HG02642 (cell line): ENCODE results near the gene SZT2.
"Not testable (repeated sequence)": the region's sequence is repeated elsewhere in the genome, so short reads cannot be mapped to it uniquely, and the experiment has no call there.

Experiments
- ATAC-seq: cut with Tn5 transposase; IDR thresholded peaks from one replicate; pipeline ENCODE4 v1.9.1; 2021; ENCODE audit warnings: mild to moderate bottlenecking; ENCODE audit not compliant: unreplicated experiment, poor library complexity

The SZT2 gene

DNA sequence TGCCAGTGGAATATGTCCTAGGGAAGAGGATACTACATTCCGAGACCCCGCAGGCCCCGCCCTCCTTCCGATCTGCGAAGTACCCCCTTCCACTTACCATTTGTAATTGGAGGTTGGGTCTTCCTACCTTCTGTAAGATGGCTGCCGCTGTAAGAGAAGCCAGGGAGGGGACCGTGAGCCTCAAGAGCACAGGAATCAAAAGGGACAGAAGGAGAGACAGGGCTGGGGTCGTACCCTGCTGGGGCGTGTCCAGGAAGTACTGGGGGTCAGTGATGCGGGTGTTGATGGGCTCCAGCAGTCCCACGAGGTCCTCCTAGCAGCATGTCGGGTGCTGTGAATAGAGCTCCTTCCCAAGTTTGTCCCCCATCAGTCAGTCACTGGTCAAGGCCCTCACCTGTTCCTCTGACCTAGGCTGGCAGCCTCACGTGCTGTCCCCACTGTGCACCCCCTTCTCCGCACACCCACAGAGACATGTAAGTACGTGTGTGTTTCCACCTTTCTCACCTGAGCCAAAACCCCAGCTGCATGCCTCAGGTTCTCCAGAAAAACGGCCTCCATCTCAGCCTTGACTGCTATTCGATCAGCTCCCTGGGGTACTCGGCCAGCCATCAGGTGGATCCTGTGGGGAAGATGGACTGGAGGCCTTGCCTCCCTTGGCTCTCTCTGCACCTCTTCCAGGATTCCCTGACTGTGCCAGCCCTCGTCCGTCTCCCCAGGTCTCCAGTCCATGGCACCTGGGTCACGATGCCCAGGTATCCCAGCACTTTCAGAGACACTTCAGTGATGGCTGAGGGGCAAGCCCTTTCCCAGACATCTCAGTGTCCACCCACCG is 62.2 kb downstream of the SZT2 start:
- ATAC-seq = no peak

DNA sequence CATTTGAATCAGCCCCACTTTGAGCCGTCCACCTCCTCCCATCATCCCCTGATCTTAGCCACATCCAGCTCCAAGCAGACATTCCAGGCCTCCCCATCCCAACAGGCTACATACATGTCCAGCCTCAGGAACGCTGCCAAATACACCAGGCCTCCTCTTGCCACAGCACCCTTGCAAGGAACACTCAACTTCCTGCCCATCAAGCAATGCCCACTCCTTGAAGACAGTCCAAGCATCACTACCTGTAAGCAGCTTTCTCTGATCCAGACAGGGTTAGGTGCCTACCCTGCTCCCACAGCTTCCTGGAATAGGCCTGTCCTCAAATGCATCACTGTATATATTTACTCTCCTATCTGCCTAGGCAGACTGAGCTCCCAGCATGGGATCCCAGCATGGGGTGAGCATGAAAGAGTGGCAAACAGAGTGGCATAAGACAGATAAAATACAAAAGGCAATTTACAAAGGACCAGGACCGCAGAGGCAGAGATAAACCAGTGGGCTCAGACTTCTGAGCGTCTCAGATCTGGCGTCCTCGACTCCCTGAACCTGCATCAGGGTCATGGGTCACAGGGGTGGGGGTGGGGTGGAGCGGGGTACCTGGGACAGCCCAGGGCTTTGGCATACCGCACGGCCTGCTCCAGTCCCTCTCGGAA is 63.2 kb downstream of the SZT2 start:
- no peak for ATAC-seq

DNA sequence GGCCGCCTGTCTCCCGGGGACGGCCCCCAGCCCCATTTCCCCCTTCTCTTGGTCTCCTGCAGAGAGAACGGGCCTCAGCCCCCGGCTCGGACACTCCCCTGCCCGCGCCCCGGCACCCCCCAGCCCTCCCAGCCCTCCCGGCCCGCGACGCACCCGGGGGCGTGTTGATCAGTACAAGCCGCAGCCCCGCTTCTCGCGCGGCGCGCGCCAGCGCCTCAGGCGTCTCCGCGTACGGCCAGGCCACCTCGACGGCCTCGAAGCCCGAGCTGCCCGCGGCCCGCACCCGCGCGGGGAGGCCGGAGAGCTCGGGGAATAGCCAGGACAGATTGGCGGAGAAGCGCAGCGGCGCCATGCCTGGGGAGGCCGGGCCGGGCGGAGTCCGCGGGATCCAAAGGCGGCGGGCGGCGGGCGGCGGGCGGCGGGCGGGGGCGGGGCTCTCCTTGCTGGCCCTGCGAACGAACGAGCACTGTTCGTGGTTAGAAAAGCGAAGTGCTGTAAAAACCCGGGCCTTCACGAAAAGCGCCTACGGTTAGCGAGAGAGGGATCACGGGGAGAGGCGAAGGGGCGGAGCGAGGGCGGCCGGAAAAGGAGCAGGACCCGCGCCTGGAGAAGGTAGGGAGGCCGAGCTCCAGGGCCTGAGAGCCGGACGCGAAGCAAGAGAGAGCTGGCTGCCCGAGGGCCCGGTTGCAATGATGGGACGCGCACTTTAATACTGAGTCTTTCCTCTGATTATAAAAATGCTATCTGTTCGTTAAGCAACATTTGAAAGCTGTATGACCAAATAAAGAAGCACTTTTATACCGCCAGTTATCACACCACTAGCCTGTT is 64.0 kb downstream of the SZT2 start, which contains the start of gene HYI:
Gene HYI (minus strand): TSS at position 490 of the 828 bp plus-strand sequence. CDS start 138 bp downstream, at position 352.
- no peak for ATAC-seq

DNA sequence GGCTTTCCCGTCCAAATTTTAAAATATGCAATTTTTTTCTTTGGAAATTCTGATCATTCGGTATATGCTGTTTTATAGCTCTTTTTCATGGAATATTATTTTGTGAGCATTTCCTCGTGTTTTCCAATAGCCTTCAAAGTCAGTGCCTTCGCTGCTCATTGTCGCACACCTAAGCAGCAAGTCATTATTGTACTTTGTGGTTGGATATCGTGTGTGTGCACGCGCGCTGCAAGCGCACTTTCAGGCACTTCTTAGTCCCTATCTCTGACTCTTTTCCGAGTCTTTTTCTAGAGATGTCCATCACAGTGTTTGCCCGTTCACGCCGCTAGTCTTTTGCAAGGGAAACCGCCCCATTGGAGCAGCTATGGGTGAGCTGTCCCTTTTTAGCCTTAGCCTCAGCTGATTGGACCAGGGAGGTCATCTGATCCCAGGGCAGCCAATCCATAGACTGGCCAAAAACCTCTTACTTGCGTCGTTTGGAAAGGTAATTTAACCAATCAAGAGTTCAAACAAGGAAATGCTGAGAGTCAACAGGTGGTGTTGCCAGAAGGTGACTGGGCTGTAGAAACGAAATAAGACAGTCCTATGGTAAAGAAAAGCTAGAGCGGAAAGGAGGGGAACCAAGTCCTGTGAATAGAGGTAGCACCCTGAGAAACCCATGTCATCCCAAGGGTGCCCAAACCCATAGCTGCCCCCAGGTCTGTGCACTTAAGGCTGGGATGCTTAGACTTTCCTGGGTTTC is 64.7 kb downstream of the SZT2 start:
- ATAC-seq = peak; percentile 55

DNA sequence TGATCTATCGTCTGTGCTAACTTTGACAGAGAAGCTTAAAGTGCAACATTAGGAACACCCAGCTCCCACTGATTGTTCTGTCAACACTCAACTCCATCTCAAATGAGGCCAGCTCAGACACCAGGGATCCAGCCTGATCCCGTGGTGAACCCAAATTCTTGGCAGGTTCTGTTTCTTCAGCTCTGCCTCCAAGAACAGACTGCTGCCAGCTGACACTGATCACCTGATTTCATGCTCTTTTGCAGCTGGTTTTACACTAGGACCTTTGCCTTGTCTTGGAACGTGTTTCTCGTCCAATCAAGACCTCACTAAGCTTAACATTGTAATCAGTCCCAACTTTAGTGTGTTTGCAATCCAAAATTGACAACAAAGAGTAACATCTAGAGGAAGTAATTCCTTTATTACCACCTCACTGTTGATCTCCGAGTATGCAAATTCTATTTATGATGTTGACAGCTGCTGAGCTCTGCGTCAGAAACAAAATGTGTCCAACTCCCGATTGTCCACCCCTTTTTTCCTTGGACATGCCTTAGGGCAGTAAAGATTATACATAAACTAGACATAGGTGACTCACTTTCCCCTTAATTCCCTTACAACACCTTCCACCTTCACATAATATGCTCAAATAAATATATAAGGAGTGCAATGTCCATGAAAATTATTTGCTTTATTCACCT is 65.7 kb downstream of the SZT2 start:
- ATAC-seq = no peak

DNA sequence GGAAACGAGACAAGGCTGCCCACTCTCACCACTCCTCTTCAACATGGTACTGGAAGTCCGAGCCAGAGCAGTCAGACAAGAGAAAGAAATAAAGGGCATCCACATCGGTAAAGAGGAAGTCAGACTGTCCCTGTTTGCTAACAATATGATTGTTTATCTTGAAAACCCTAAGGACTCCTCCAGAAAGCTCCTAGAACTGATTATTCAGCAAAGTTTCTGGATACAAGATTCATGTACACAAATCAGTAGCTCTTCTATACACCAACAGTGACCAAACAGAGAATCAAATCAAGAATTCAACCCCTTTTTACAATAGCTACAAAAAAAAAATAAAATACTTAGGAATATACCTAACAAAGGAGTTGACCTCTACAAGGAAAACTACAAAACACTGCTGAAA is 68.7 kb downstream of the SZT2 start:
- not testable (repeated sequence) for ATAC-seq

DNA sequence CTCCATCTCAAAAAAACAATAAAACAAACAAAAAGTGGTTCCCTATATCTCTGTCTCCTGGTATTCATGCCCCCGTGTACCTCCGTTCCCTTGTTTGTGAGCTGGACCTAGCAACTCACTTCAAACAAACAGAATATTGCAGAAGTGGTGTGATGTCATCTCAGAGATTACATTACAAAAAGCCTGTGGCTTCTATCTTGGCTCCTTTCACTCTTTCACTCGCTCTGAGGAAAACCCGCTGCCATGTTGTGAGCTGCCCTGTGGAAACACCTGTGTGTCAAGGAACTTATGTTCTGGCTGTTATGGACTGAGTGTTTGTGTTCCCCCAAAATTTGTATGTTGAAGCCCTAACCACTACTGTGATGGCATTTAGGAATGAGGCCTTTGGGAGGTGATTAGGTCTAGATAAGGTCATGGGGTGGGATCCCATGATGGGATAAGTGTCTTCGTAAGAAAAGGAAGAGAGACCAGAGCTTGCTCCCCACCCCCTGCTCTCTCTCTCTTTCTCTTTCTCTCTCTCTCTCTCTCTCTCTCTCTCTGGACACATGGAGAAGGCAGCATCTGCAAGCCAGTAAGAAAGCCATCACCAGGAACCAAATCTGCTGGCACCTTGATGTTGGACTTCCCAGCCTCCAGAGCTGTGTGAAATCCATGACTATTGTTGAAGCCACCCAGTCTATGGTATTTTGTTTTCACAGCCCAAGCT is 71.4 kb downstream of the SZT2 start:
- no peak for ATAC-seq

DNA sequence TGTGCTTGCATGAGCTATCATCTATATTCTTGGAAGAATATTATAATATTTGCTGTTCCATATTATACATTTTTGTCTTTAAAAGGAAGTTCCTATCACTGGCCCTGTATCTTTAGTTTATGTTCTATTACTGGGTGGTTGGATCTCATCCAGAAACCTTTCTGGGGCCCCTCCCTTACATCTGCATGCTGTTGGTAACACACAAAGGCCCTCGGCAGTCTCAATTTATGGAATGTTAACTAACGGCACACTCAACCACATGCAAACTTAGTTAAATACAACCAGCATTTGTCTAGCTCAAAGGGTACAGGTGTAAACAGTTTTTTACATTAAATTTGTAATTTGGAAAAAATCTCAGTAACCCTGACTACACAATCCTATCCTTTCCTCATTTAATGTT is 73.8 kb downstream of the SZT2 start:
- ATAC-seq = no peak

DNA sequence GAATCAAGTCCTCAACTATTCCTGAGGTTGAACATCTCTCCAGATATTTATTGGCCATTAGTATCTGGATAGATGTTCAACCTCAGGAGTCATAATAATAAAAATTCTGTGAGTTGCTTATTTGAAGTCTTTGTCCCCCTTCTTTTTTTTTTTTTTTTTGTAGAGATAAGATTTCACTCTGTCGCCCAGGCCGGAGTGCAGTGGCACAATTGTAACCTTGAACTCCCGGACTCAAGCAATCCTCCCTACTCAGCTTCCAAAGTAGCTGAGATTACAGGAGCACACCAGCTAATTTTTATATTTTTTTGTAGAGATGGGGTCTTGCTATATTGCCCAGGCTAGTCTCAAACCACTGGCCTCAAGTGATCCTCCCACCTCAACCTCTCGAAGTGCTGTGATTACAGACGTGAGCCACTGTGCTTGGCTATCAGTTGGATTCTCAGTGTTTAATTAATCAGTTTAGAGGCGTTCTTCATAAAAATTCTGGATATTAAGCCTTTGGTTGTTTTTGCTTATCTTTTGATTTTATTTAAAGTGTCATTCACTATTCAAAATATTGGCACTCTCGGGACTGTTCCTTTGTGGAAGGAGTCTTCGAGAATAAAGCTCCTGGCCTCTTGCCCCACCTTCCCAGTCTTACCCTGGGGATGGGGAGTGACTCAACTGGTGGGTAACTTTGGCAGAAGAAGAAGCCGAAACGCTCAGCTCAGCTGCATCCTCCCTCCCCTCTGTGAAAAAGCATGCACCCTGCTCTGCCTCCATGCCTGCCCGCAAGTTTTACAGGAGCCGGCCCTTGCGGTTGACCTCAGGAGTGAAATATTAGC is 75.2 kb downstream of the SZT2 start:
- ATAC-seq = no peak

DNA sequence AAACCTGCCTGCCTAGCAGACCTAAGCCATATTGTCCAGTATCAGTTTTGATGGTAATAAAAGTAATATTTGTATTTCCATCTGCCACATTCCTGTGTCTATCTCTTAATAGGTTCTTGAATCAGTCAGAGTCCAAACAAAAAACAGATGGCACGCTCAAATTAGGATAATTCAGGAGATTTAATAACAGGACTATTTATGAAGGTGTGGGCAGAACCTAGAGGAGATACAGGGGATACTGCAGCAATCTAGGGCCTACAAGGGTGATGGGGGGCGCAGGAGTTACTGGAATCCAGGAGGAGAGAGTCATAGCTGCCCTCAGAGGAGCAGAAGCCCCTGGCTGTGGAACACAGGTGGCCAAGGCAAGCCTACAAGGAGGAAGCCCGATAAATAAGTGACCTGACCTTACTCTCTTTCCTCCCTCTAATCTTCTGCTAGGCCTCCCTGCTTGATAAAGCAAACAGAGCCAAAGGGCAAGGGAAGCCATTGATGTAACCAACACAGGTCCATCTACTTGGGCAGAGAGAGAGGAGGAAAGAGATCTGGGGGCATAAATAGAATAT is 75.9 kb downstream of the SZT2 start:
- ATAC-seq = no peak

DNA sequence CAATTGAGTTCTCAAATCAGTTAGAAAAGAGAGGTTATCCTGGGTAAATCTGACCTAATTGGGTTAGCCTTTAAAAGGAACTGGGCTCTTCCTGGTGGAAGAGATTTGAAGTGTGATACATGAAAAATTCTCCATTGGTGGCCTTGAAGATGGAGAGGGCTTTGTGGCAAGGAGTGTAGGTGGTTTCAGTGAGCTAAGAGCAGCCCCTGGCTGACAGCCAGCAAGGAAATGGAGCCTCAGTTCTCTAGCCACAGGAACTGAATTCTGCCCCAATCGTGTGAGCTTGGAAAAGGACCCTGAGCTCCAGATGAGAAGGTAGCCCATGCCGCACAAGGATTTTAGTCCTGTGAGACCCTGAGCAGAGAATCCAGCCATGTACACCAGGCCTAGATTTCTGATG is 76.7 kb downstream of the SZT2 start:
- ATAC-seq = no peak

DNA sequence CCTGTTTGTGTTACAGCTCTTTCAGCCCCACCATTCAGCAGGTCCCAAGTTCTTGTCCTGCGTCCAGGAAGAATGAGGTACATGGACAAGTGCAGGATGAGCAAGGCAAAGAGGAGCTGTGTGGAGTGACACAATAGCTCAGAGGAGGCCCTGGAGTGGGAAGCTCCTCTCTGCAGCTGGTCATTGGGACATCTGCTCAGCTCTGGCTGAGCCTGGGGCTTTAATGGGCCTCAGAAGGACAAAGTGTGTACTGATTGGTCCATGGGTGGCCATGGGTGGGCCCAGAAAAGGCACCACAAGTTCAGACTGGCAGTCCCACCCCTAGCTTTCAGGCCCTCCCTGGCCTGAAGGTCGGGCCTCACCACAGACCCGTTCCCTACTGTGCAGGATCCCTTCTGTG is 78.7 kb downstream of the SZT2 start:
- ATAC-seq = no peak

DNA sequence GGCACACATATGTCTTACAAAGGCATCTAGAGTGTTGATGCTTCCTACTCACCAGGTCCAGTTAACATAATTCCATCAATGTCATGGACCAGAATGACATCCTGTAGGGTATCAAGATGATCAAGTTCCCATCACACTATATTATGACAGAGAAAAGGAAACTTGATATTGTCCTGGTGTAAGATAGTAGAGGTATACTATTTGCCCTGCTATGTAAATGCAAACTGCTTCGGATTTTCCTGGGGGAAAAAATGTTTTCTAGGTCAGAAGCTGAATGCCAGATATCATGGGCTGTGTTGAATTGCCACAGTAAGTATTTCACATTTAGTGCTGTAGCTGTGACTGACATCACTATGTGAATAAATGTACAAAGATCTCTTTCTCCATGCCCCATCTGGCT is 80.2 kb downstream of the SZT2 start:
- ATAC-seq = no peak

DNA sequence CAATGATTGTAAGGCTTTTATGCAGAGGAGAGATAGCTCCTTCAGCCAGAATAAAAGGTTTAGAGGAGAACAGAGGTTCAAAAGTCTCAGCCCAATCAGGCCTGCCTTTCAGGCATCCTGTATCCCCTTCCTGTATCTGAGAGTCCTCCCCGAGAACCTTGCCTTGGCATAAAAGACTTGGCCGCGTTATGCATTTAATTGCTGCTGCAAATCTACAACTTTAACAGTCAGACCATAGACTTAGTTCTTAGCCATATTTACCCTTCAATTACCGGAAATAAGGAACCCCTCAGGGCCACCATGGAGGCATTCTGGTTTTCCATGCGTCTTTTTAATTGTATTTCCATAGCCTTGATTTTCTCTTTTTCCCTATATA is 82.4 kb downstream of the SZT2 start:
- no peak for ATAC-seq

DNA sequence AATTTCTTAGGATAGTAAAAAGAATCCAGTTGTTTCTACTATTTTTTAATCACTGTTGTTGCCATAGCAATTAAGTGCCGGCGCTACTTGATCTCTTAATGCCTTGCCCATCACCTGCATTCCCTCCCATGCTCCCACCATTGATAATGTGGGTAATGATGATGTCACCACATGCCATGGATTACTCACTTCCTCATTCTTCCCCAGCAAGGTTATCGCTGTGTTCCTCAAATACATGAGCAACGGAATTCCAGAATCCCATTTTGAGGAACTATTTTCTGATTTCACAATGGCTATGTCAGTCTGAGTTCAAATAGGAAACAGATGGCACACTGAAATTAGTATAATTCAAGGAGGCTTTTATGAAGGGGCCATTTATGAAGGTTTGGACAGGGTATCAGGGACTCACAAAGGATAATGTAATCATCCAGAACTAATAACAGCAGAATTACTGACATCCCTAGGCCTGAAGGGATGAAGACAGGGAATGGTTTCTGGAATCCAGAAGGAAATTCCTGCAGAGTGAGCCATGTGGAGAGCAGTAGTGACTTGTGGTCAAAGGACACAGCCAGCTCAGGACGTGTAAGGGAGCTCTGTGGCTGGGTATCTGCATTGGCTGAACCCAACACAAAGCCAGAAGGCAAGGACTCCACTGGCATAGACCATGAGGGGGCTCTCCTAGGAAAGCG is 82.9 kb downstream of the SZT2 start:
- not testable (repeated sequence) for ATAC-seq

DNA sequence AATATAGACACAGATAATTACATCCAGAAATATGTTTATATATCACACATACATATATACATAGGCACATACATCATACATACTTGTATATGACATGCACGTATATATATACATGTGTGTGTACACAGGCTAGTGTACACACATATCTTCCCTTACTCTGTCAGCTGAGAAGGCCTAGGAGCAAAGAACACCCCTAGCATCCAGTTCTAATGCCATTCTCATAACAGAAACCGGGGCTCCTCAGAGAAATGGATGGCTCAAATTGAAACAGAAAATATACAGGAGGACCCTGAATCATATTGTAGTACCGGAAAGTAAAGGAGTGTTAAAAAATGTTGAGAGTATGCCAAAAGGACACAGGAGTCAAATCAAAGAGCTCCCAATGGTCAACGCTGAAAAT is 83.8 kb downstream of the SZT2 start:
- ATAC-seq = no peak

DNA sequence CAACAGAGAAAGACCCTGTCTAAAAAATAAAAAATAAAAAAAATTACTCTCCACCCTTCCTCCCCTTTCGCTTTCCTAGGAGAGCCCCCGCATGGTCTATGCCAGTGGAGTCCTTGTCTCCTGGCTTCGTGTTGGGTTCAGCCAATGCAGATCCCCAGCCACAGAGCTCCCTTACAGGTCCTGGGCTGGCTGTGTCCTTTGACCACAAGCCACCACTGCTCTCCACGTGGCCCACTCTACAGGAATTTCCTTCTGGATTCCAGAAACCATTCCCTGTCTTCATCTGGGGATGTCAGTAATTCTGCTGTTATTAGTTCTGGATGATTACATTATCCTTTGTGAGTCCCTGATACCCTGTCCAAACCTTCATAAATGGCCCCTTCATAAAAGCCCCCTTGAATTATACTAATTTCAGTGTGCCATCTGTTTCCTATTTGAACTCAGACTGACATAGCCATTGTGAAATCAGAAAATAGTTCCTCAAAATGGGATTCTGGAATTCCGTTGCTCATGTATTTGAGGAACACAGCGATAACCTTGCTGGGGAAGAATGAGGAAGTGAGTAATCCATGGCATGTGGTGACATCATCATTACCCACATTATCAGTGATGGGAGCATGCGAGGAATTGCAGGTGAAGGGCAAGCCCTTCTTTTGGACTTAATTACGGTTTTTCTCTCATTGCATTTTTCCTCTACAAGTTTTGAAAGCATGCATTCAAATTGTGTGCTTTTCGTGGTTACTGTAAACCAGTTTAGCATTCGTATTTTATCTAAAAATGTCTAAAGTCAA is 86.1 kb downstream of the SZT2 start:
- ATAC-seq = not testable (repeated sequence)
